Activated naive CD4-positive, alpha-beta T cell treated with anti-CD3 and anti-CD28 coated beads, Interleukin-2, amount 50 U/mL, for 72 hours (primary cell): ENCODE results near the gene IL1RAPL2. TPM values are rescaled to one million over a fixed set of nuclear protein-coding genes. Genes with fewer than 3 reads are reported as not detected.

Experiments
- ATAC-seq, 2 donors: fragments of 150-1000 bp; cut with Tn5 transposase; 2 replicates each; pipeline ENCODE4 v1.10.0; 2021; ENCODE audit warnings: mild to moderate bottlenecking in 2 of 2, moderate library complexity in 2 of 2
- DNase-seq, 2 donors: peaks; one replicate each; pipeline ENCODE4 v3.0.0; 2021 to 2022; ENCODE audit warnings: low spot score in 2 of 2
- H3K27ac Mint-ChIP-seq, 2 donors: one replicate each; pipeline ENCODE4 v1.8.0; 2022; ENCODE audit warnings: mild to moderate bottlenecking in 2 of 2, mixed read lengths in 2 of 2
- H3K36me3 Mint-ChIP-seq, 2 donors: one replicate each; pipeline ENCODE4 v1.8.0; 2022; ENCODE audit warnings: mixed read lengths in 2 of 2
- H3K9me3 Mint-ChIP-seq, 2 donors: one replicate each; pipeline ENCODE4 v1.8.0; 2022; ENCODE audit warnings: mixed read lengths in 2 of 2
- total RNA-seq, 2 donors: library from RNA; stranded (reverse); gene quantifications; one replicate each; pipeline ENCODE4 v1.2.3, GENCODE V29; 2022

The IL1RAPL2 gene
- total RNA-seq, 2 donors from 2014 or later, result not detected

- ATAC-seq, result no peak
- no peak for DNase-seq
- Mint-ChIP-seq H3K36me3 (no peaks in the 10 kb centered on the region), H3K9me3 (peaks cover 0 to 12% of the 10 kb centered on the region in 2 donors), H3K27ac (no peak overlapping the region)
Measured at GRCh38 chrX:105302246-105302645, 736.2 kb downstream of the IL1RAPL2 start.

GRCh38 chrX:105307762-105308161, 741.8 kb downstream of the IL1RAPL2 start:
- peaks cover 0 to 4% of the 10 kb centered on the region in 2 donors for H3K9me3 Mint-ChIP-seq
- H3K27ac Mint-ChIP-seq, result no peak overlapping the region
- no peak for ATAC-seq

GRCh38 chrX:105313596-105313995, 747.6 kb downstream of the IL1RAPL2 start:
- Mint-ChIP-seq H3K36me3 (no peaks in the 10 kb centered on the region), H3K27ac (no peak overlapping the region), H3K9me3 (no peaks in the 10 kb centered on the region)
- DNase-seq (no peak), ATAC-seq (no peak)

More at GRCh38 chrX:105307762-105308161, 741.8 kb downstream of the IL1RAPL2 start:
- no peak for DNase-seq
- no peaks in the 10 kb centered on the region for H3K36me3 Mint-ChIP-seq

DNA sequence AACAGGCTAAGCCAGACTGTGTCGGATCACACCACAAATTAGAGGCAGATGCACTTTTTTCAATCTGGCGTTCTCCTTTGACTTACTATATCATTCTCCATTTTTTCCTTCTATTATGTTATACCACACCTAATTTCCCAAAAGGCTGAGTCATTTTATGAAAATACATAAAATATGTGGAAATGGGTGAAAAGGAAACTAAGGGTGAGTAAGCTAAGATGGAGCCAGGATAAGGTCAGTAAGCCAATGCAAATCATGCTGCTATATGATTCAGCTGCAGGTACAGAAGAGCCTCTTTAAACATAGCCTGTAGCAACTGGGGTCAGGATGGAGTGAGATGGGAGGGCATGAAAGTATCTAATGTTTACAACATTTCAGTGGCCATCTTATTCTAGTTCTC, 748.5 kb downstream of the IL1RAPL2 start:
- DNase-seq (no peak), ATAC-seq (no peak)
- no peaks in the 10 kb centered on the region for H3K9me3 Mint-ChIP-seq
- no peaks in the 10 kb centered on the region for H3K36me3 Mint-ChIP-seq
- no peak overlapping the region for H3K27ac Mint-ChIP-seq

- DNase-seq (no peak), ATAC-seq (no peak)
- Mint-ChIP-seq H3K27ac (no peak overlapping the region), H3K9me3 (peaks cover 1 to 6% of the 10 kb centered on the region in 2 donors), H3K36me3 (no peaks in the 10 kb centered on the region)
Measured at GRCh38 chrX:105315248-105315647, 749.2 kb downstream of the IL1RAPL2 start.

DNA sequence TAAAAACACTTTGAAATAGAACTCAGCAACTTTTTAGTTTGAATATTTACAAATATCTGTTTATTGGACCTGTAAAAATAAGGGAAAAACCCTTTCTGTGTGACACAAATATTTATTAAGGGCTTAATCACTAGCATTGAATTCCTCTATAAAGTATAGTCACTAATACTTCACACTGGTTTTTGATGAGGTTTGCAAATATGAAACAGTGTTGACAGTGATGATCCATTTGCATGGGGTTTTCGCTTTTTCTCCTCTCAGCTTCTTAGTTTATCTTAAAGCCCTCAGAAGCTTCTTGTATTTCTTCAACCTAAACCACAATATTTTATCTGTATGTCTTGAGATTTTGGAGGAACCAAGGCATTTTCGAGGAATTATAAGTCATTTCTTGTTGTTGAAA, 751.1 kb downstream of the IL1RAPL2 start:
- Mint-ChIP-seq H3K36me3 (no peaks in the 10 kb centered on the region), H3K27ac (no peak overlapping the region), H3K9me3 (peaks cover 5 to 6% of the 10 kb centered on the region in 2 donors)
- no peak for DNase-seq
- ATAC-seq, result no peak

DNA sequence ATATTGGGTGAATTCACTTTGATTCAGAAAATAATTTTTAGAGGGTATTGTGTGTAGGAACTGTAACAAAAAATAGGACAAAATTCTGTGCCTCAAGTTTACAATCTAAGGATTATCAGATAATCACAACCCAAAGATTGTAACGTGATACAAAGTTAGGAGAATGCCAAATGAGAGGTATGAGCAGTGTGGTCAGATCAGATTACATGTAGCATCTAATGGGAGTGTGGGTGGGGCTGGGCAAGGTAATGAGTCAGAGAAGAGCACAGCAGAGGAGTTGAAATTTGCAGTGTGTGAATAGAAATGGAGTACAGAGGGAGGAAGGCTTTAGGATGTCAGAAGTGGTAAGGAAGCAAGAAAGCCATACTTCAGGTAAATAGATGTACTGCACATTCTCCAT, 757.9 kb downstream of the IL1RAPL2 start:
- ATAC-seq, result no peak
- Mint-ChIP-seq H3K36me3 (no peaks in the 10 kb centered on the region), H3K27ac (no peak overlapping the region), H3K9me3 (peaks cover 5 to 6% of the 10 kb centered on the region in 2 donors)
- no peak for DNase-seq

- Mint-ChIP-seq H3K27ac (no peak overlapping the region), H3K9me3 (no peaks in the 10 kb centered on the region), H3K36me3 (no peaks in the 10 kb centered on the region)
- ATAC-seq (no peak), DNase-seq (no peak)
Measured at GRCh38 chrX:105328773-105329172, 762.8 kb downstream of the IL1RAPL2 start.

DNA sequence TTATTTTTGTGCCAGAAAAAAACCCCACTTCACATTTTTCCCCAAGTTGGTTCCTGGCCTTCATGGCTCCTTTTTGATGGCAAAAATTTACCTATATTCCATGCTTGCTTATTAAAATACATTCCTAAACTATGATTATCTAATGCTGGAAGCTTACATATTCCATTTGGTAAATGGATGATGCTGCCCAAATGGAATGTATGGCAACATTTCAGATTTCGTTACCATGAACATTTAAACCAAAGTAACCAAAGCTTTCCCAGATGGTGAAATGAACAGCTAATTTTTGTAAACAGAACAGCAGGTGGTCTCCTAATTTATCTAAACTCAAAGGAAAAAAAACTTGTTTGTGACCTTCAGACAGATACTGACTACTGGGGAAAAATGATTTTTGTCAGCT, 765.2 kb downstream of the IL1RAPL2 start:
- Mint-ChIP-seq H3K27ac (no peak overlapping the region), H3K36me3 (no peaks in the 10 kb centered on the region), H3K9me3 (no peaks in the 10 kb centered on the region)
- DNase-seq (no peak), ATAC-seq (no peak)

- DNase-seq, result no peak
- Mint-ChIP-seq H3K36me3 (peaks cover 0 to 4% of the 10 kb centered on the region in 2 donors), H3K27ac (no peak overlapping the region), H3K9me3 (peaks cover 0 to 7% of the 10 kb centered on the region in 2 donors)
- no peak for ATAC-seq
Measured at GRCh38 chrX:105347373-105347772, 781.4 kb downstream of the IL1RAPL2 start.

DNA sequence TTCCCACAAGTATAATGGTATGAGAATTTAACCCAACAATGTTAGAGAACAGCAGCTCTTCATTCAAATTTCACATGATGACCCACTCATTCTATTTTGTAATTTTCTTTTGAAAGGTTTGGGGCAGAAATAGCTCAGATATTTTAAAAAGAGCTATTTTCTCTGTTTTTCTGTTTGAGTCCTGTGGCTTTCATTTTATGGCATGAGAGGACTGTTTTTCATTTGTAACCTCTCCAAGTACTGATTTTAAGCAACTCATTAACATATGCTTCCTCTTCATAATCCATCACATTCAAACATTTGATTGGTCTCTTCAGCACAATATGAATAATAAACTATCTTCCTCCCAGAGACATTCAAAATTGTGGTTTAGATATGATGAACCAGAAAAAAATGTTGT, 783.5 kb downstream of the IL1RAPL2 start:
- no peak for ATAC-seq
- Mint-ChIP-seq H3K27ac (no peak overlapping the region), H3K36me3 (peaks cover 0 to 4% of the 10 kb centered on the region in 2 donors), H3K9me3 (peaks cover 0 to 7% of the 10 kb centered on the region in 2 donors)
- no peak for DNase-seq

GRCh38 chrX:105375816-105376215, 809.8 kb downstream of the IL1RAPL2 start:
- ATAC-seq (no peak), DNase-seq (no peak)
- H3K9me3 Mint-ChIP-seq, result peaks cover 0 to 4% of the 10 kb centered on the region in 2 donors
- H3K36me3 Mint-ChIP-seq, result no peaks in the 10 kb centered on the region
- no peak overlapping the region for H3K27ac Mint-ChIP-seq

DNA sequence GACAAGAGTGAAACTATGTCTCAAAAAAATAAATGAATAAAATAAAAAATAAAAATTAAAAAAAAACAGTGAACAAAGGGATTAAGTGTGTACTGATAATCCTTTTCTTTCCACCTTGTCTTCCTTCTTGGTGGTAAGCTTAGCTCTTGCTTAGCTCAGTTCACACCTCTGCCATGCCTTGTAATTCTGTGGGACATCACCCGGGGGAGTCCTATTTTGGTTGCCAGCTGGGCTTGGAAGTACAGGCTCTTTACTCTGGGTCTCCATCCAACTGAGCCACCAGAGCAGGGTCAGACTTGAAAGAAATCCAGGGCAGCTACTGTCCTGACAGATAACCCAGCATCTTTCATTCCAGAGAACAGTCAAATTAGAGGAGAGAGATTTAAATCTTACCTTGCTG, 858.7 kb downstream of the IL1RAPL2 start:
- Mint-ChIP-seq H3K27ac (no peak overlapping the region), H3K36me3 (no peaks in the 10 kb centered on the region), H3K9me3 (peaks cover 0 to 6% of the 10 kb centered on the region in 2 donors)
- no peak for DNase-seq
- ATAC-seq, result no peak

DNA sequence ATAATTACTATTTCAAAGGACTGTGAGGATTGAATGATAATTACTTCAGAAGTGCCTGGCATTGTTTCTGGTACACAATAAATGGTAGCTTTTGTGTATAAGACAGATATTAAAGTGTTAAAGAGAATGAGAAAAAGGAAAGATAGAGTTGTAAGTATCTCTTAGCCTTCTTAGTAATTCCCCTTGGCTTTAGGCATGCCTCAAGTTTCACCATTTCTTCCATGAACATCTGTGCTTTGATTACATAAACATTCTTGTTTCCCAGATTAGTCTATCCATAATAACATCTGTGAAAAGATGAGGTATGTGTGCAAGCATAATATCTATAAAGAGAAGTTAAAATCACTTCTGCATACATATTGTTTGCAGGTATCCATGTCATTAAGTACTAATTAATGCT, 885.4 kb downstream of the IL1RAPL2 start:
- H3K9me3 Mint-ChIP-seq, result peaks cover 0 to 5% of the 10 kb centered on the region in 2 donors

GRCh38 chrX:105458846-105459245, 892.8 kb downstream of the IL1RAPL2 start:
- Mint-ChIP-seq H3K36me3 (no peaks in the 10 kb centered on the region), H3K9me3 (peaks cover 0 to 5% of the 10 kb centered on the region in 2 donors), H3K27ac (no peak overlapping the region)
- no peak for DNase-seq
- ATAC-seq, result no peak

More for the DNA sequence above, 885.4 kb downstream of the IL1RAPL2 start:
- no peaks in the 10 kb centered on the region for H3K36me3 Mint-ChIP-seq
- ATAC-seq, result no peak
- DNase-seq, result no peak
- no peak overlapping the region for H3K27ac Mint-ChIP-seq

- no peak for DNase-seq
Measured at GRCh38 chrX:105460376-105460775, 894.4 kb downstream of the IL1RAPL2 start.

GRCh38 chrX:105461016-105461415, 895.0 kb downstream of the IL1RAPL2 start:
- H3K27ac Mint-ChIP-seq, result no peak overlapping the region
- H3K36me3 Mint-ChIP-seq, result no peaks in the 10 kb centered on the region
- no peak for ATAC-seq
- DNase-seq, result no peak
- no peaks in the 10 kb centered on the region for H3K9me3 Mint-ChIP-seq

More at GRCh38 chrX:105460376-105460775, 894.4 kb downstream of the IL1RAPL2 start:
- Mint-ChIP-seq H3K36me3 (no peaks in the 10 kb centered on the region), H3K27ac (peak overlapping the region in 1 of 2 donors; percentile 6), H3K9me3 (peaks cover 0 to 3% of the 10 kb centered on the region in 2 donors)
- ATAC-seq, result no peak

GRCh38 chrX:105462186-105462585, 896.2 kb downstream of the IL1RAPL2 start:
- no peaks in the 10 kb centered on the region for H3K9me3 Mint-ChIP-seq
- ATAC-seq (no peak), DNase-seq (no peak)
- no peak overlapping the region for H3K27ac Mint-ChIP-seq
- H3K36me3 Mint-ChIP-seq, result no peaks in the 10 kb centered on the region

GRCh38 chrX:105463473-105463872, 897.5 kb downstream of the IL1RAPL2 start:
- H3K27ac Mint-ChIP-seq, result no peak overlapping the region
- DNase-seq (no peak), ATAC-seq (no peak)
- H3K9me3 Mint-ChIP-seq, result no peaks in the 10 kb centered on the region
- H3K36me3 Mint-ChIP-seq, result no peaks in the 10 kb centered on the region
